ENCODE measurements around the gene HTR1B.
A peak's percentile ranks its signal among the peaks of the same experiment; 100 is the strongest.

HTR1B gene, protein sequence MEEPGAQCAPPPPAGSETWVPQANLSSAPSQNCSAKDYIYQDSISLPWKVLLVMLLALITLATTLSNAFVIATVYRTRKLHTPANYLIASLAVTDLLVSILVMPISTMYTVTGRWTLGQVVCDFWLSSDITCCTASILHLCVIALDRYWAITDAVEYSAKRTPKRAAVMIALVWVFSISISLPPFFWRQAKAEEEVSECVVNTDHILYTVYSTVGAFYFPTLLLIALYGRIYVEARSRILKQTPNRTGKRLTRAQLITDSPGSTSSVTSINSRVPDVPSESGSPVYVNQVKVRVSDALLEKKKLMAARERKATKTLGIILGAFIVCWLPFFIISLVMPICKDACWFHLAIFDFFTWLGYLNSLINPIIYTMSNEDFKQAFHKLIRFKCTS

DNA sequence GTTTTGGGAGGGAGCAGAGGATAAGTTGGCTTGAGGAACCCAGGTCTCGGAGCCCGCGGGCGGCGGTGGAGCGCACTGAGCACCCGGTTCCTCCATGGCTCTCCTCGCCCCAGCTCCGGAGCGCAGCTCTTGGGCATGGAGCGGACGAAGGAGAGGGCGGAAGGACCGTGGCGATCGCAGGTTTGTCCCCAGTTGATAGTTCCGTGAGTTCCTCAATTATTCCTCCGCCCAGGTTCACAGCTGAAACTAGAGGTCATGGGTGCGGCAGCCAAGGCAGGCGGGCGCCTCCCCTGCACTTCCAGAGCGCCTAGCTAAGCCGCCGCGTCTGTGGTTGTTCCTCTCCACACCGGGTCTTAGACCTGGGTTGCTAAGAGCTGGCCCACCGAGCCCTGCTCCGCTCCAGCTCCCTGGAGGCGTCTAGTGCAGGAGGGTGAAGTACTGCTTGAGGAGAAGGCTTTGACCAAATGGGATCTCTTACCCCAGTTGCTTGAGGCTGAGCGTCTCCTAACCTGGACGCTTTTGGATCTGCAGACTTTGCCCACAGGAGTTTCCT is at the start of gene HTR1B:
HTR1B (minus strand) TSS at position 184 of the 553 bp plus-strand sequence; CDS start at position 96, 88 bp downstream.
- Histone ChIP-seq H3K27ac (no peak within 1 kb of the TSS), H3K4me3 (peak within 1 kb of the TSS in 6 of 7 experiments; percentile 7 to 37 (median 22))

DNA sequence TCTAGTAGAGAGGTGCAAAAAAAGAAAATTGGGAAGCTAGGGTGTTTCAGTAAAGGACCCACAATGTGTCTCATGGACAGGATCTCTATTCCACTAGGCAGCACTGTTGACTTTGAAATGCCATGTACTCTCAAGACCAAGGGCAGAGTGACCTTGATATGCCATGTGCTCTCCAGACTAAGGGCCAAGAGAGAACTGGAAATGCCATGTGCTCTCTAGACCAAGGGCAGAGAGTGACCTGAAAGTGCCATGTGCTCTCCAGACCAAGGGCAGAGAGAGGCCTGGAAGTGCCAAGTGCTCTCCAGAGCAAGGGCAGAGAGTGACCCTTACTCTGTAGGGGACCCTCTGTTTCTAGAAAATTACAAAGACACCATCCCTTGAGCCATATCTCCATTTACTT is 49.3 kb upstream of the HTR1B start:
- no peak overlapping the region for H3K27ac ChIP-seq
- H3K4me3 ChIP-seq = no peak overlapping the region

DNA sequence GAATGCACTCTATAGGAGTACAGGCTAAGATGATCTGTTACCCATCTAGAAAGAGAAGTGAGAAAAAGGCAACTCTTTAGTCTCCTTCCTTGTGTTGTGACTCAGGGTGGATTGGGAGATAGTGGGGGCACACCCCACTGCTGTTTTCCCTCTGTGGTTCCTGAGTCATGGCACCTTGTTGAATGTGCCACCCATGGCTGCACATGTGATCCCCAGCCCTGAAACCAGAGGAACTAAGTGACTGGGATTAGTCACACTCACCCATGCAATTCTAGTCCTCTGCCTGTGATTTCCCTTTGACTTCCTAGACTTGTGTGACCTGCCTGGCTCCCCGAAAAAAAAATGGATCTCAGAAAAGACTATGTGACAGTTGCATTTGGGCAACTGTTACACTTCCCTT is 48.6 kb upstream of the HTR1B start:
- Histone ChIP-seq H3K4me3 (no peak overlapping the region), H3K27ac (no peak overlapping the region)

DNA sequence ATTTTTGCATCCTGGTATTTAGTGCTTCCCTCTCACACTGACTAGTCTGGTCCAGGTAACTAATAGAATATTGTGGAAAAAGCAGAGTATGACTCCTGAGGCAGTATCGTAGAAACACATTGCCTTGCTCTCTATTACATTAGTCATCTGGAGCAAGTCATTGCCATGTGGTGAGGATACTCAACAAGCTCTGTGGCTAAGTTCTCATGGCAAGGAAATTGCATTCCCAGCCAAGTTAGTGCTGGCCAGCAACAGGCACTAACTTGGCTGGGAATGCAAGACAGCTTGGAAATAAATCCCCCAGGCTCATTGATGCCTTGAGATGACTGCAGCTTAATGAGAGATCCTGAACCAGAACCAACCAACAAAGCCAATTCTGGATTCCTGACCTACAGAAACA is 39.7 kb upstream of the HTR1B start:
- Histone ChIP-seq H3K27ac (no peak overlapping the region), H3K4me3 (no peak overlapping the region)

DNA sequence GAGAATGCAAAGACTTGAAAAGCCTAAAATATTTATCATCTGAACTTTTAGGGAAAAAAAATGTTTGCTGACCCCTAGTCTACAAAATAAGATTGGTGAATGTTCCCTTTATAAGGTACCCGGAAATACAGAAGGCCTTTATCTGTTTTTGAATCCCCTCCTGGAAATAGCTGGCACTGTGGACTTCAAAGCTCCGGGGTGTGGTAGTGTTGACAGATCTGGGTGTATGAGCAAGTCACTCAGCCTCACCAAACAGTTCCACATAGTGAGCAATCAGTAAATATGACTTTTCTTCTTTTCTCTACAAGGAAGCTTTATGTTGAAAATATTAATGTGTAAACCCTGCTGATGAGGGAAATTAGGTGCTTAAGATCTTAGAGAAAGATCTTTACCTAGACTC is 29.2 kb upstream of the HTR1B start:
- H3K27ac ChIP-seq = no peak overlapping the region
- no peak overlapping the region for H3K4me3 ChIP-seq

DNA sequence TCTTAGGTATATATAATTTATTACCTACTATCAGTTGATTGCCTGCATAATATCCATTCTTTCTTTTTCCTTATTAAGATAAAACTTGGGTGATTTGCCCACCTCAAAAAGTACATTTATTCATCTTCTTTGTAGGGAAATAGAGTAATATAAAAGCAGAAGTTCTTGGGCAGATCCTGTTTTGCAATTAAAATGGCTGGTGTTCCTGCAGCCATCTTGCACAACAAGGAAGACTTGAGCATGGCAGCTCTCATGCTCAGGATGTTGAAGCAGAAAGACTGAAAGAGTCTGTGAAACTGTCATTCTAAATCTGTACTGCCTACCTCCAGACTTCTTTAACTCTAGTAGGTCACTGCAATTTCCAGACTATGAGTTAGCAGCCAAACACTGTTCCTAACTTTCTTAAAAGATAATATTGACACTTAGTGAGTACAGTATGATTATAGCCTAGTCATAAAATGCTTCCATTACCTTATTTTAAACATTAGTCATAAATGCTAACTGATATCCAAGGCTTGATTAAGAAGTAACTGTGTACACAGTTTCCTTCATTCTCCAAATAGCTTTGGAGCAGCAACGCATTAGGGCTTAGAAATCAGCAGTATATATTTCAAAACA is 24.6 kb upstream of the HTR1B start:
- no peak overlapping the region for H3K4me3 ChIP-seq
- H3K27ac ChIP-seq = no peak overlapping the region

DNA sequence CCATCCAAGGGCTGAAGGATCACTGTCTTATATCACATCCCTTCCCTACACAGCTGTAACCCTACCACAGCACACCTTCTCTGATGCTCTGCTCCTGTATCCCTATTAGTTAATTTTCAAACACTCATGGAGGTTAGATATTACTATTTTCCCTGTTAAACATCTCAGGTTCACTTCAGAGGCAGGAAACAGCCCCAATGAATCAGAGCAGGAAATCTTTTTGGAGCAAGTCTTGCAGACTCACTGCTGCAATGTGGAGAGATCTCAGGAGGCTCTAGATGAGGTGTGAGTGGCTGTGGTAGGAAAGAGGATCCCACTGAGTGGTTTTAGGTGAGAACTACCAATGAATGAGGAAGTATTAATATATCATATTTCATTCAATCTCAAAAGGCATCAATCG is 19.7 kb upstream of the HTR1B start:
- Histone ChIP-seq H3K4me3 (no peak overlapping the region), H3K27ac (no peak overlapping the region)

DNA sequence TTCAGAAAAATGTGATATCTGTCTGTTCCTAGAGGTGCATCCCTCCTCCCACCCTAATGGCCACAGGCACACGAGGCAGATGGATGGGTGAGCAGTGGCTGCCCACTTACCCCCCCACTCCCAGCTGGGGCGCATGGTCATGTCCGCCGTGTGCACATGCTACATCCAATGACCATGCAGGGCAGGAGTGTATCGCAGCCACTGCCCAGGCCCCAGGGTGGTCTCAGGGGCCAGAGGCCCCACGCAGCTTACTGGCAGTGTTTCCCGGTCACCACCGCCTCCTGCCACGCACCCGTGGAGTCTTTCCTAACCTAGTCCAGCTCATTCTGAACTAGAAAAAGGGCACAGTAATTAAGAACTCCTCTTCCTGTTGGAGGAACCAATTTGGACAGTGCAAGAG is 11.7 kb upstream of the HTR1B start:
- Histone ChIP-seq H3K4me3 (no peak overlapping the region), H3K27ac (no peak overlapping the region)

DNA sequence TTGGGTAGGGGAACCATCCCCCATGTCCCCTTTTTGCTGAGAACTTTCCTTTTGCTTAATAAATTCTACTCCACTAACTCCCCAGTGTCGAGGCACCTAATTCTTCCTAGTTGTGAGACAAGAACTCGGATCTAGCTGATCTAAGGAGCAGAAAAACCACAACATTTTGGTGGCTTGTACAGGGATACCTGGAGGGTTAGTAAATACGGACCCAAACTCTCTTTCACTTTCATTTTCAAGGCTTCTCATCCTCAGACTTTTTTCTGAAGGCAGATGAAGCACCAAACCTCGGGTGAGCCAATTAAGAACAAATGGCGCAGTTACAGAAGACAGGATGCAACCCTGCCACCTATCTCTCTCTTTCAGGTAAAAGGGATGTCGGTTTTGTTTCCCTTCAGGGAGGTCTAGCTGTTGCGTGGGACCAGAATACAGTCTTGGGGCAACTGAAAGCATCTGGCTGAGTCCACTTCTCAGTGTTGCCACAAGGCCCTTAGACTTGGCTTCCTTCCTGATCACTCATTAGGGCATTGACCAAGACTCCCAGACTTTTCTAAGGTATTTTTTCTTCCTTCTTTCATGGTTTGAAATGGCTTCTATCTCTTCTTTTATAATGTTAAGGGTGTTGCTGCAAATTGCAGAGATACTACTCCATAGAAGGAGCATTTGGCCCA is 11.1 kb upstream of the HTR1B start:
- no peak overlapping the region for H3K4me3 ChIP-seq
- no peak overlapping the region for H3K27ac ChIP-seq

DNA sequence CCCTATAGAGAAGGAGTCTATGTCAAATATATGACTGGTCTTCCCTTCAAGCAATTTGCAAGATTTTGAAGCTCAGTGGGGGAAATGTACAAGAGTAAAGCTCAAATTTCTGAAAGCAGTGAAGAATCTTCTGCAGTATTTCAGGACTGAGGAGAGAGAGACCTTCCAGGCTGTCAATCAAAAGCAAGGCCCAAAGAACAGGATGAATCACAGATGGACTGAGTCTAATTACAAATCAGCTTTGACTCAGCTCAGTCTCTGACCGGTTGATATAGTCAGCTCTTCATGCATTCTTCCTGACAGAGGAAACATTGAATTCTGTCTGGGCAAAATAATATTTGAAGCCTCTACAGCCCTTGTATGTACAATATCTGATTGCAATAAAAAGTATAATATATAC is 7.7 kb upstream of the HTR1B start:
- H3K4me3 ChIP-seq = no peak overlapping the region
- no peak overlapping the region for H3K27ac ChIP-seq

DNA sequence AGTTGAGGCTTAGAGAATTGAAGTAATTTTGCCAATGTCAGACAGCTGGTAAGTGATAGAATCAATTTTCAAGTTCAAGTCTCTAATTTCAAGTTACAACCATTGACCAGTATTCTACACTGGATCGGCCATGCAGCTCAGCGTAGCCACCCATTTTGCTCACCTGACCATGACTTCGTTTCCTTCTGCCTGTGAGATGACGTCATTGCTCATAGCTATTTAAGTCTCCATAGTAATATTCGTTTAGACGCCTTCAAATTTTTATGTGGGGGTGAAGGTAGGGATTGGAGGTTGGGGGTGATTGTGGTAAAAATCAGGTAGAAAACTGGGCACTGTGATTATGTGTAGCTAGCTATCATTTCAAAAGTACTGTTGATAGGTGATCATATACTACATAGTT is 5.6 kb upstream of the HTR1B start:
- H3K4me3 ChIP-seq = no peak overlapping the region
- H3K27ac ChIP-seq = no peak overlapping the region

DNA sequence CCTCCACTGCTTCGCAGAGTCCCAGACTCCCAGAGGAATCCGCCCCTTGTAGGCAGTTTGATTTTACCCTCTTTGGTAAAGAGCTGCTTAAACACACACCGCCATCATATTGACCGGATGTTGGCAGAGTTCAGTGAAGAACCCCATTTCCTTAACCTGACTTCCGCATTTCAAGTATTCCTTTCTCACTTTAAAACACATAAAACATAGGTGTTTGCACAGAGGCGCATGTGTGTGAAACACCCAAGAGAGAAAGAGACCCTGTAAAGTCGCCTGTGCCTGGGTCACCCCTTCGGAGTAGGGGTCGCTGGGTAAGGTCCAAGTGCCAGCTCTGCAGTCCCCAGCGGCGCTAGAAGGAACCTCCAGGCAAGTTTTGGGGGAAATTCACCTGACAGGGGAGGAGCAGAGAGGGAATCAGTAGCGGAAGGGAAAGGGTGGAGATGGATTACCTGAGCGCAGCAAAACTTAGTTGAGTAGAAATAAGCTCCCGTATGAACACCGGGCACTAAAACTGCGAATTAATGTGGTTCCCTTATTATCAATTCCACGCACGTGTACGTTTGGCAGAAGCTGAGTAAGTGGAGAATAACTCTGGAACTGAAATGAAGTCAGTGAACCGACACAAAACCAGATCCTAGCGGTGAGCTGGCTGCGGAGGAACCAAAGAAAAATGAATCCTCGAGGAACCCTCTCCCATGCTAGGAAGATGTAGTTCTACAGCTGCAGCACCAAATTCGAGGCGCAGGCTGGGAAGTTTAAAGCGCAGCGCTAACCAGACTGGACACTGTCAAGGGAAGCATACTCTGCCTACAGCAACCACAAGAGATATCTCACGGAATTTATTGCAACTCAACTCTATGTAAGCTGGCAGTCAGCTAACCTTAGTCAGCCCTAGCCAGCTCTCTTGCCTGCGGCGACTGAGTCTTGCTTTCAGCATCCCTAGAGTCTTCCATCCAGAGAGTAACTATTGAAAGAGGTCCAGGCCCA is 3.5 kb upstream of the HTR1B start:
- peak overlapping the region in 2 of 21 experiments; percentile 9 to 24 for H3K27ac ChIP-seq
- peak overlapping the region; percentile 20 to 41 (median 33) for H3K4me3 ChIP-seq

DNA sequence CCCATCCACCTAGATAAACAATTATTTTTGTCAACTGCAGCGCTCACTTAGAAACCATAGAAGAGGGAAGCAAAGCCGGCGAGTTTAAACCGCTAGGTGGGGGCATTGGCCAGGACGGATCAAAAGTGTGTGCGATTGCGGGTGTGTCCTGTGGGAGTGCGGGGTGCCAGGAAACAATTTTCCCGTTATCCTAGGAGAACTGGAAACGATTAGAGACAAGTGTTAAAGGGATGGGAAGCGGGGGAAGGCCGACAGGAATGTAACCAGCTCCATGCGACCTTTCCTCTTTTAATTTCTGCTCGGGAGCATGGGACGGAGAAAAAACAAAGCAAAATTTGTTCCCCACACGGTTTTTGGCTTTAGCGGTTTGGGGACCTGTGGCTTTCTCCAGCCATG is 2.8 kb upstream of the HTR1B start:
- Histone ChIP-seq H3K27ac (peak overlapping the region in 2 of 21 experiments; percentile 9 to 24), H3K4me3 (peak overlapping the region; percentile 20 to 41 (median 33))

DNA sequence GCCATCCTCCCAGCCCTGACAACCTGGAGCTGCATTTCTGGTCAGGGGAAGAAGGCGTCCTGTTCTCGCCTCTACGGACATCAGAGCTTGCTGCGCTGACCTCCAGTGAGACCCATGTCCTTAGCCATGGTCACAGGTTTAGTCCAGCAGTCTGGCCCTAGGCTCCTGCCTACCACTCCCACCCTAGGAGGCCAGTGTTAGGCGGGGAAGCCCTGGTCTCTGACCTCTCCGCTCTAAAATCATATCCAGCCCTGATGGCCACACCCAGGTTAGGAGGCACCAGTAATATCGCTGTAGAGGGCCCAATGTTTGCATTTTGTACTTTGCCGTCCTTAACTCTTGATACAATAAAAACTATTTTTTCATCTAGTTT is 1.2 kb upstream of the HTR1B start:
- no peak overlapping the region for H3K27ac ChIP-seq
- H3K4me3 ChIP-seq = peak overlapping the region in 3 of 7 experiments; percentile 7 to 37 (median 30)

DNA sequence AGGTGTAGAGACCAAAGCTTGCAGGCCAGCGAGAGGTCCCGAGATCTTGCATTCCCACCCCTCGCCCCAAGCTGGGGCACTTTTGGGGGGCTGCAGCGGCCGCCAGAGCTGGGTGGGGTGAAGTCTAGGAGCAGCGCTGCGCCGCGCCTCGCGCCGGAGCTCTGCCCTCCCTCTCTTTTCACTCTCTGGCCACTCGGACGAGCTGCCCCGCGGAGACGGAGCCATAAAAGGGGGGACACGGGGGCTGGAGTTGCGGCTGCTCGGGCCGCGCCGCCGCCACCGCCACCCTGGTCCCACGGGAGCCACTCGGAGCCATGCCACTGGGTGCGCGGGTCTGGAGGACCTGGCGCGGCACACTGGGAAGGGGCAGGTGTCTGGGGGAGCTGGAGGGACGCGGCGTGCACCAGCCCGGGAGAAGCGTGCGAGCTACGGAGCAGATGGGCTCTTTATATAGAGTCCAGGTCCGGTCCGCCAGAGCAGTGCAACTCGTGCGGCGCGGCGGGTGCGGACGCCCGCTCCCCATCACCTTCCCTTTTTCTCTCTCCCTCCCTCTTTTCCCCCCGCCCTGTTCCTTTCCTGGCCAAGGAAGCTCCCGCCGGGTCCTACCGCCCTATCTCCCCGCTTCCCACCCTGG is 687 bp upstream of the HTR1B start:
- Histone ChIP-seq H3K27ac (no peak overlapping the region), H3K4me3 (peak overlapping the region in 6 of 7 experiments; percentile 7 to 37 (median 22))

DNA sequence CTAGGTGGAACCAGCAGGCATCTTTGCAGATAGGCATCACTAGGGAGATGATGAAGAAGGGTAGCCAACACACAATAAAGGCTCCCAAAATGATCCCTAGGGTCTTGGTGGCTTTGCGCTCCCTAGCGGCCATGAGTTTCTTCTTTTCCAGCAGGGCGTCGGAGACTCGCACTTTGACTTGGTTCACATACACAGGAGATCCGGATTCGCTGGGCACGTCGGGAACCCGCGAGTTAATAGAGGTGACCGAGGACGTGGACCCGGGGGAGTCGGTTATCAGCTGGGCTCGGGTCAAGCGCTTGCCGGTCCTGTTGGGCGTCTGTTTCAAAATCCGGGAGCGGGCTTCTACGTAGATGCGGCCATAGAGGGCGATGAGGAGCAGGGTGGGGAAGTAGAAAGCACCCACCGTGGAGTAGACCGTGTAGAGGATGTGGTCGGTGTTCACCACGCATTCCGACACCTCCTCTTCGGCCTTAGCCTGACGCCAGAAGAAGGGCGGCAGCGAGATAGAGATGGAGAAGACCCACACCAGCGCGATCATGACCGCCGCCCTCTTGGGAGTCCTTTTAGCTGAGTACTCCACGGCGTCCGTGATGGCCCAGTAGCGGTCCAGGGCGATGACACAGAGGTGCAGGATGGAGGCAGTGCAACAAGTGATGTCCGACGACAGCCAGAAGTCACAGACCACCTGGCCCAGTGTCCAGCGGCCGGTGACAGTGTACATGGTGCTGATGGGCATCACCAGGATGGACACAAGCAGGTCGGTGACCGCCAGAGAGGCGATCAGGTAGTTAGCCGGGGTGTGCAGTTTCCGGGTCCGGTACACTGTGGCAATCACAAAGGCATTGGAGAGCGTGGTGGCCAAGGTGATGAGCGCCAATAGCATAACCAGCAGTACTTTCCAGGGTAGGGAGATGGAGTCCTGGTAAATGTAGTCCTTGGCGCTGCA is 658 bp downstream of the HTR1B start:
- H3K4me3 ChIP-seq = peak overlapping the region in 5 of 7 experiments; percentile 19 to 37 (median 23)

DNA sequence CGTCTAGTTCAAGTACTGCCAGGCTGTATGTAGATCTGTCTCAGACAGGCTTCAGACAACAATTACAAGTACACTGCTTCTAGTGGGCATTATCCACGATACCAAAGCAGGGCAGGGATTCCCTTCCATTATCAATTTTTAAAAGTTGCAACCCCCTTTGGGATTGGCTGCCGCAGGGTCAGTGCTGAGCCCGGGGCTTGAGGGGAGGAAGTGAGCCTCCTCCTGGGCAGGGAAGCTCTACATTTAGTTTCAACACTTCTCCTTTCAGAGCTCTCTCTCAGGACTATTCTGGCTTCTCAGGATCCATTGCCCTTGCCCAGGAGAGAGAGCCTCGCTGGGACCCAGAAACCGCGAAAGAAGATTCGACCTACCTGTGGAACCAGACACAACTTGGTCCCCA is 1.5 kb downstream of the HTR1B start:
- Histone ChIP-seq H3K27ac (no peak overlapping the region), H3K4me3 (no peak overlapping the region)

More for the DNA sequence above, 658 bp downstream of the HTR1B start:
- no peak overlapping the region for H3K27ac ChIP-seq

DNA sequence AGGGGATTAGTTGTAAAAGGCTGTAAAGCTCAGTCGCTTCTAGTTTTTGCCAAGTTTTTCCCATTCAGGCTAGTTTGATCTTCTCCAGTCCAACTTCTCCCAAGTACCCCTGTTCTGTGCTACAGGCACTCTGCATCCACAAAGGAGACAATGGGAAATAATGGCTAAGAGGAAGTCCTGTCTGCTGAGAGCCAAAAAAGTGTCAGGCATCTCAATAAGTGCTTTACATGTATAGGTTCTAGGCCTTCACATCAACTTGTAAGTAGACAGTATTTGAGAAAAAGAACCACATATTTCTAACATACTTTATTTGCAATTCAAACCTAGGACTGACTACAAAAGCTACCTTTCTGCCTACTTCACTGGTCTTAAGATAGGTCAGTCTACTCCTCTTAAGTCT is 4.9 kb downstream of the HTR1B start:
- Histone ChIP-seq H3K4me3 (no peak overlapping the region), H3K27ac (no peak overlapping the region)

Measured in skin epidermis (tissue), 12 donors.